Measurements from ENCODE around the gene RNF150.

Gene RNF150

GRCh38 chr4:140969296-140969695 is 164.0 kb downstream of the RNF150 start:
- no peak for DNase-seq

- DNase-seq, result no peak
Measured at GRCh38 chr4:140968371-140968770, 164.9 kb downstream of the RNF150 start.

- no peak for DNase-seq
Measured at GRCh38 chr4:140963883-140964282, 169.4 kb downstream of the RNF150 start.

GRCh38 chr4:140955641-140956040 is 177.6 kb downstream of the RNF150 start:
- DNase-seq, result no peak

GRCh38 chr4:140952717-140953116 is 180.6 kb downstream of the RNF150 start:
- DNase-seq, result no peak

GRCh38 chr4:140947506-140947905 is 185.8 kb downstream of the RNF150 start:
- DNase-seq, result no peak

- no peak for DNase-seq
Measured at GRCh38 chr4:140945106-140945505, 188.2 kb downstream of the RNF150 start.

- DNase-seq, result no peak
Measured at GRCh38 chr4:140944572-140944971, 188.7 kb downstream of the RNF150 start.

GRCh38 chr4:140944199-140944515 is 189.1 kb downstream of the RNF150 start:
- DNase-seq, result no peak

GRCh38 chr4:140943486-140944198 is 189.6 kb downstream of the RNF150 start:
- no peak for DNase-seq

- no peak for DNase-seq
Measured at GRCh38 chr4:140940589-140940988, 192.7 kb downstream of the RNF150 start.

GRCh38 chr4:140937866-140938265 is 195.4 kb downstream of the RNF150 start:
- no peak for DNase-seq

GRCh38 chr4:140935254-140935653 is 198.0 kb downstream of the RNF150 start:
- no peak for DNase-seq

GRCh38 chr4:140932501-140933045 is 200.7 kb downstream of the RNF150 start:
- DNase-seq, result no peak

GRCh38 chr4:140931911-140932310 is 201.4 kb downstream of the RNF150 start:
- no peak for DNase-seq

- DNase-seq, result no peak
Measured at GRCh38 chr4:140930557-140930956, 202.7 kb downstream of the RNF150 start.

- no peak for DNase-seq
Measured at GRCh38 chr4:140930011-140930410, 203.3 kb downstream of the RNF150 start.

GRCh38 chr4:140928880-140929279 is 204.4 kb downstream of the RNF150 start:
- DNase-seq, result no peak

- no peak for DNase-seq
Measured at GRCh38 chr4:140926672-140927071, 206.6 kb downstream of the RNF150 start.

GRCh38 chr4:140925417-140925816 is 207.9 kb downstream of the RNF150 start:
- DNase-seq, result no peak

GRCh38 chr4:140924761-140925392 is 208.4 kb downstream of the RNF150 start:
- no peak for DNase-seq

- DNase-seq, result no peak
Measured at GRCh38 chr4:140906993-140907962, 226.0 kb downstream of the RNF150 start.

GRCh38 chr4:140904904-140905303 is 228.4 kb downstream of the RNF150 start:
- DNase-seq, result no peak

Measured in CD4-positive, alpha-beta T cell treated with Interleukin-4 for 1 hour (primary cell).